KBM-7 (cell line): ENCODE data around the gene ZNF555.

Experiments used
- DNase-seq: peaks from one replicate; pipeline ENCODE4 v3.0.0-alpha.2; 2015
- in situ Hi-C: fragments of 300-500 bp; cut with MboI; formaldehyde crosslinking; loops from 2 replicates; pipeline ENCODE4 v1.14.3; 2020; ENCODE audit warnings: low sequenced_read_pairs, low pct_unique_long_range_greater_than_20kb, mixed read lengths

Gene ZNF555

GRCh38 chr19:2819540-2820111, 21.6 kb upstream of the ZNF555 start, which contains the start of gene ZNF554:
TSS of gene ZNF554 (plus strand) at chr19:2819868. CDS start at chr19:2820072, 204 bp downstream.
- in situ Hi-C loops: no loop called here
- peak; percentile 98 for DNase-seq

DNA sequence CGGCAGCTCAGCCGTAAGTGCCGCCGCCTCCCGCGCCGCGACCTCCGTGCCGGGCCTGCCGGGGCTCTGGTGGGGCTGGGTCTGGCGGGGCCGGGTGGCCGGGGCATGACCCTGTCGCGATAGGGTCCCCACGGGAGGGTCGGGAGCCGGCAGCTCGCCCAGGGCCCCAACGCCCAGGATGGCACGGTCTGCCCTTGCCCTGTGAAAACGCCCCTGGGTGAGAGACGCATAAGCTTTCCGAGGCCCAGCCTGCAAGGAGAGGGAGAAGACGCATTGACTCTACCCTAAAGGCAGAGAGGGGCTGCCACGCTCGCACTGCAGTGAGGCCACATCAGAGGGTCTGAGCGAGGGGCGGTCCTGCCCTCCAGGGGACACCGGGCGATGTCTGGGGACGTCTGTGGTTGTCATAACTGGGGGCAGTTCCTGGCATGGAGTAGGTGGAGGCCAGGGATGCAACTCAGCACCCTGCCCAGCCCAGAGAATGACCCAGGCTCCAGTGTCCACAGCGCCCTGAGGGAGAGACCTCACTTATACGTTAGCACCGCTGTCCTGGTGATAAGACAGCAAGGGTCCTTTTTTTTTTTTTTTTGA, 21.1 kb upstream of the ZNF555 start:
- peak; percentile 19 for DNase-seq
- in situ Hi-C loops: no loop called here

DNA sequence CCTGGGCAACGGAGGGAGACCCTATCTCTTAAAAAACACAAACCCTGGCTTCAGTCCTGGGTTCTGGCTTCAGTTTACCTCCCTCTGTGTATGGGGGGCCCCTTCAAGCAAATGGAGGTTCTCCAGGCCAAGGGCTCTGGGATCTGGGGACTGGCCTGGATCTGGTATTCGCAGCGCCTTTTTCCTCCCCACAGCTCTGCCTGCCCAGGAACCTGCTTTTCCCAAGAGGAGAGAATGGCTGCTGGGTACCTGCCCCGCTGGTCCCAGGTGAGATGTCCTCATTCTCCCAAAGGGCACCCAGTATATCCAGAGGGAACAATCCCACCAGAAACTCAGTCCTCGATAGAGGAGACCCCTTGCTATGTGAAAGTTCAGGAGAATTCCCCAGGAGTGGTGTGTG, 18.4 kb upstream of the ZNF555 start:
- no peak for DNase-seq
- in situ Hi-C loops: no loop called here

DNA sequence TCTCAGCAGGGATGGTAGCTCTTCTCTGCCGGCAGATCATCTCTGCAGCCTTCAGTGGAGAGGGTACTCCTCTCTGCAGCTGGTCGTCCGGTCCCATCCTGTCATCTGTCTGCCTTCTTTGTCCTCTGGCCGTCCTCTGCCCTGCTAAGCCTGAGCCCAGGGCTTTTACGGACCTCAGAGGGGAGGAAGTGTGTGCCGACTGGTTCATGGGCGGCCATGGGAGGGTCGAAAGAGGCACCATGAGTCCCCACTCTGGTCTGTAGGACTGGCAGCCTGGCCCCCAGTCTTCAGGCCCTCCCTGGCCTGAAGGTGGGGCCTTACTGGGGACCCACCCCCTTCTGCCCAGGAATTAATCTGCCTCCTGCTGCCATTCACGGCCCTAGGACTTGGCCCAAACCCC, 17.6 kb upstream of the ZNF555 start:
- in situ Hi-C loops: no loop called here
- no peak for DNase-seq

DNA sequence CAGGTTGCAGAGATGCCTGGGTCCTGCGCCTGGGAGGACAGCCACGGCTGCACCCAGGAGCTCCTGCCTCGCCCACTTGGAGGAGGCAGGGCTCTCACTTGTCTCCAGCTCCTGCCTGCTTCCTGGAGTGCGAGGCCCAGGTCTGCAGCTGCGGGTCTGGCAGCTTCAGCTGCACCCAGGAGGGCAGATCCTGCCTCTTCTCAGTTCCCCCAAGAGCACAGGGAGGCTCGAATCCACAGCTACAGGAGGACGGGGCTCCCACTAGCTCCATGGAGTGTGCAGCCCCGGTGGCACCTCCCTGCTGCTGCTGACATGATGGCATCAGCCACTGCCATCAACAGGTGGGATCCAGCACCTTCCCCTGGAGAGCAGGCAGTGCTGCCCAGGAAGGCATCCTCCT, 17.1 kb upstream of the ZNF555 start:
- in situ Hi-C loops: no loop called here
- no peak for DNase-seq

DNA sequence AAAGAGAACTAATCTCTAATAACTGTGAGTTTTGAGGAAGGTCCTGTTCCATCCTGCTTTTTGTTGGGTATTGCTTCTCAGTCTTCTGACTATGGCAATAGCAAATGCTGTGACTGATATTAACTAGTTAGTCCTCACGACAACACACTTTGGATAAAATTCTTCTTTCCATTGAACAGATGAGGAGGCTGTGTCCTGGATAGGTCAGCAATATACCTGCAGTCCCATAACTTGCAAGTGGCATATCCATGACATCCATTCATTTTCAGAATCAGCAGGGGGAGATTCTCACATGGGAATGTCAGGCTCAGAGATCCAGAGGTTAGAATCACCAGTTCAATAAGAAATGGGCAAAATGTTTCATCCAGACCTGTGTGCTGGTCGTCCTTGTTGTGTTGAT, 14.3 kb upstream of the ZNF555 start:
- in situ Hi-C loops: no loop called here
- no peak for DNase-seq

DNA sequence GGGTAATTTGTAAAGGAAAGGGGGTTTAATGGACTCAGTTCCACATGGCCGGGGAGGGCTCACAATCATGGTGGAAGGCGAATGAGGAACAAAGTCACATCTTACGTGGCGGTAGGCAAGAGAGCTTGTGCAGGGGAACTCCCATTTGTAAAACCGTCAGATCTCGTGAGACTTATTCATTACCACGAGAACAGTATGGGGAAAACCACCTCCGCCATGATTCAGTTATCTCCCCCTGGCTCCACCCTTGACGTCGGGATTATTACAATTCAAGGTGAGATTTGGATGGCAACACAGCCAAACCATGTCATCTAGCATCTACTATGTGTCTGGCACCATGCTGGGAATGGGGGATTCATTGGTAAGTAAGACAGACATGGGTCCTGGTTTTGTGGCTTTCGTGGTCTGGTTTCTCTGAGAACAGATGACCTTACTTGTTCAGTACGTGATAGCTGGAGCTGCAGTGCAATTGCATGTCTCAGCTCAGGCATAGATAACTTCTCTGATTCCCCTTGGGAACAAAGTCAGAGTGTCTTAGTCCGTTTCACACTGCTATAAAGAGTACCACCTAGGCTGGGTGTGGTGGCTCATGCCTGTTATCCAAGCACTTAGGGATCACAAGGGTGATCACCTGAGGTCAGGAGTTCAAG, 13.3 kb upstream of the ZNF555 start:
- in situ Hi-C loops: no loop called here
- DNase-seq: peak; percentile 41

DNA sequence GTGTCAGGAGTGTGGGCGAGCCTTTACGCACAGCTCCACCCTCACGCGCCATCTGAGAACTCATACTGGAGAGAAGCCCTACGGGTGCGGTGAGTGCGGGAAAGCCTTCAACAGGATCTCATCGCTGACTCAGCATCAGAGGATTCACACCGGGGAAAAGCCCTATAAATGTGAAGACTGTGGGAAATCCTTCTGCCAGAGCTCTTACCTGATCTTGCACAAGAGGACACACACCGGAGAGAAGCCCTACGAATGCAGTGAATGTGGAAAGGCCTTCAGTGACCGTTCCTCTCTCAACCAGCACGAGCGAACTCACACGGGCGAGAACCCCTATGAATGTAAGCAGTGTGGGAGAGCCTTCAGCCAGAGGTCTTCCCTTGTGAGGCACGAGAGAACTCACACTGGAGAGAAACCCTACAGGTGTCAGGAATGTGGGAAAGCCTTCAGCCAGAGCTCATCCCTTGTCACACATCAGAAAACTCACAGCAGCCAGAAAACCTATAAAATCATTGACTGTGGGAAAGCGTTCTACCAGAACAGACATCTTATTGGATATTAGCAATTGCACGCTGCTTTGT, 6.9 kb upstream of the ZNF555 start:
- in situ Hi-C loops: no loop called here
- no peak for DNase-seq

- DNase-seq: no peak
- in situ Hi-C loops: no loop called here
Measured at GRCh38 chr19:2837430-2837829, 3.8 kb upstream of the ZNF555 start.

- in situ Hi-C loops: no loop called here
- DNase-seq: no peak
Measured at GRCh38 chr19:2841855-2842574, 740 bp downstream of the ZNF555 start.

DNA sequence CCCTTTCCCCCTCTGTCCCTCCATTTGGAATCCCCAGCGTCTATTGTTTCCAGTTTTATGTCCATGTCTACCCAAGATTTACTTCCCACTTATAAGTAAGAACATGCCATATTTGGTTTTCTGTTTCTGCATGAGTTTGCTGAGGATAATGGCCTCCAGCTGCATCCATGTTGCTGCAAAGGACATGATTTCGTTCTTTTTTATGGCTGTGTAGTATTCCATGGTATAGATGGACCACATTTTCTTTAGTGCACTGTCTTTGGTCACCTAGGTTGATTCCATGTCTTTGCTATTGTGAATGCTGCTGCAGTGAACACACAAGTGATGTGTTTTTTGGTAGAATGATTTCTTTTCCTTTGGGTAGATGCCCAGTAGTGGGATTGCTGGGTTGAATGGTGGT, 3.8 kb downstream of the ZNF555 start:
- DNase-seq: no peak
- in situ Hi-C loops: no loop called here

DNA sequence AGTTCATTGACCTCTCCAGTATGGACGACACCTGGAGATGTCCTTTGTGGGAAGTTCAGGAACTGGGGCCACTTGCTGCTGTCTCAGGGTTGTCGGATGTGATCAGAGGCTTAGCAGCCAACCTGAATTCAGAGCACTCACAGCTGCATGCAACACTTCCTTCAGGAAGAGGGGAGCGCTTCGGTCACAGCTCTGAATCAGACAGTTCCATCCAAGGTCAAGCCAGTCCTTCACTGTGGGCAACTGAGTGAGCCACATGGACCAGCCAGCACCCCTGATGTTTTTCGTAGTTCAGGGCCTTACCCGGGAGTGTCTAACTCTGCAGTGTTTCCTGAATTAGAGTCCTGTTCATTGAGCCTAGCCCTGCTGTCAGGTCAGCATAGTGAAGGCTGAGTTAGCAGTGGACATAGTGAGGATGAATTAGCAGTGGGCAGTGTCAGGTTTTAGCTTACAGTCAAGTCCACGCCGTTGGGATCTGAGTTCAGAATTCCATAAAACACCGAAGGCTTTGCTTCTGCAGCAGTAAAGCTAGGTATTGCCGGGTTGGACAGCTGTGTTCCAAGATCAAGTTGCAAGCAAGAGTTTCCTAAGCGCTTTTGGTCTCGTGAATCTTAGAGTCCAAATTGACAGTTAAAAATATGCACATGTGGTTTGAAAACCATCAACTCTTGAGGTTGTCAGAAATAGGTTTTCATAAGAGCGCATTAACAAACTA, 5.1 kb downstream of the ZNF555 start:
- in situ Hi-C loops: no loop called here
- DNase-seq: no peak

DNA sequence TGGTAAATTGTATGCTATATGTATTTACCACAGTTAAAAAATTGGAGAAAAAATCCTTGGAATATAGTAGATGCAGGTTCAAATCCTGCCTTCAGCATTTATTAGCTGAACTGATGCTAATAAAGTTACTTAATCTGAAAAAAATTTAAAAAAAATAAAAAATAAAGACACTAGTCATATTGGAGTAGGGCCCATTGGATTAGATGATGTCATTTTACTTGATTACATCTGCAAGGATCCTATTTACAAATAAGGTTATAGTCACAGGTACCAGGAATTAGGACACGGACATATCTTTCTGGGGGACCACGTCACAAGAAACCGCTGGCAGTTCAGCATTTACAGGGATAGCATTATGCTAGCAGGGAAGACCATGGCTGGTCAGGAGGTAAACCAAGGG, 6.2 kb downstream of the ZNF555 start:
- no peak for DNase-seq
- in situ Hi-C loops: no loop called here

DNA sequence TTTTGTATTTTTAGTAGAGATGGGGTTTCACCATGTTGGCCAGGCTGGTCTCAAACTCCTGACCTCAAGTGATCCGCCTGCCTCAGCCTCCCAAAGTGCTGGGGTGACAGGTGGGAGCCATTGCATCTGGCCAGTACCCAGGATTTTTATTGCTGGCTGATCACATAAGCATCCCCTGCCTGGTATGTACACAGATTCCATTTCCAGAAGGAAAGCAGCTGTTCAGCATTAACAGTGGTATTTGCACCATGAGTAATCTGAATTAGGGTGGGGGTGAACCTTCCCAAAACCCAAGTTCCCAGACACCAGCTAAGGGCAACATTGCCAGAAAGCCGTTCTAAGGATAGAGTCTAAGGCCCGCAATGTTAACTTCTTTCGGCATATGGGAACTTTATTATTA, 7.3 kb downstream of the ZNF555 start:
- no peak for DNase-seq
- in situ Hi-C loops: no loop called here

DNA sequence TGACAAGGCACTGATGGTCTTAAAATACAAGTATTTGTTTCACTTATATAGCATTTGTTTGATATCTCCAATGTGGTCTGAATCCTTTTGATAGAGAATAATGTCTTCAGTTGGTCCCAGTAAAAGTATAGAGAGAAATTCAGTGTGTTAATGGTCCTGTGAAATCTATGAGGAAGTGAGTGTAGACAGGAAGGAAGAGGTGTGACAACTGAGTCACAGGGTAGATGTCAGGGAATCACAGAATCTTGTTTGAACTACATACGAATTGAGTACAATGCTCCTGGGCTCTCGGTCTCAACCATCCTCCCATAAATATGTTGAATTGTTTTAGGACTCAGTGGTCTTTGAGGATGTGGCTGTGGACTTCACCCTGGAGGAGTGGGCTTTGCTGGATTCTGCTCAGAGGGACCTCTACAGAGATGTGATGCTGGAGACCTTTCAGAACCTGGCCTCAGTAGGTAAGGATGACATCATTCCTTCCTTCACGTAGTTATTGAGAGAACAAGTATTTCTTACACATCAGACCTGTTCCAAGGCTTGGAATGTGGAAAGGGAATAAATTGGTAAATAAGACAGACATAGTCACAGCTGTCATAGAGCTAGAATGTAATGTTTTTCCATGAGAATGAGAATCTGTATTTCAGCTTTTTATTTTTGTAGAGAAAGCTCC, 9.1 kb downstream of the ZNF555 start:
- DNase-seq: no peak
- in situ Hi-C loops: no loop called here

- in situ Hi-C loops: no loop called here
Measured at GRCh38 chr19:2852598-2852997, 11.3 kb downstream of the ZNF555 start.

DNA sequence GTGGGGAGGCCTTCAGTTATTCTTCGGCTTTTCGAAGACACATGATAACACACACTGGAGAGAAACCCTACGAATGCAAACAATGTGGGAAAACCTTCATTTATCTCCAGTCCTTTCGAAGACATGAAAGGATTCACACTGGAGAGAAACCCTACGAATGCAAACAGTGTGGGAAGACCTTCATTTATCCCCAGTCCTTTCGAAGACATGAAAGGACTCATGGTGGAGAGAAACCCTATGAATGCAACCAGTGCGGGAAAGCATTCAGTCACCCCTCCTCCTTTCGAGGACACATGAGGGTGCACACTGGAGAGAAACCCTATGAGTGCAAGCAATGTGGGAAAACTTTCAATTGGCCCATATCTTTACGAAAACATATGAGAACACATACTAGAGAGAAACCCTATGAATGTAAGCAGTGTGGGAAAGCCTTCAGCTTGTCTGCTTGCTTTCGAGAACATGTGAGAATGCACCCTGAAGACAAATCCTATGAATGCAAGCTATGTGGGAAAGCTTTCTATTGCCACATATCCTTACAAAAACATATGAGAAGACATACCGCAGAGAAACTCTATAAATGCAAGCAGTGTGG, 11.8 kb downstream of the ZNF555 start:
- in situ Hi-C loops: no loop called here
- no peak for DNase-seq

More at GRCh38 chr19:2852598-2852997, 11.3 kb downstream of the ZNF555 start:
- DNase-seq: no peak

- in situ Hi-C loops: no loop called here
- no peak for DNase-seq
Measured at GRCh38 chr19:2854849-2855248, 13.6 kb downstream of the ZNF555 start.
